Immature natural killer cell (primary cell): Measurements from ENCODE around the gene C1QTNF6. TPM values are rescaled to one million over a fixed set of nuclear protein-coding genes. Genes with fewer than 3 reads are reported as not detected.
A peak's percentile ranks its signal among the peaks of the same experiment; 100 is the strongest.

Experiments used
- DNase-seq, 3 donors: peaks; one replicate each; pipeline ENCODE4 v3.0.0; 2022; ENCODE audit warnings: mixed read lengths in 1 of 3
- H3K27ac Mint-ChIP-seq, 6 donors: one replicate each; pipeline ENCODE4 v1.8.0; 2020; ENCODE audit warnings: mixed read lengths in 6 of 6, mild to moderate bottlenecking in 5 of 6, inconsistent platforms in 4 of 6, moderate library complexity in 3 of 6
- H3K27me3 Mint-ChIP-seq, 3 donors: one replicate each; pipeline ENCODE4 v1.8.0; 2020 to 2021; ENCODE audit warnings: low read depth in 3 of 3, mild to moderate bottlenecking in 3 of 3, mixed read lengths in 3 of 3, moderate library complexity in 3 of 3, inconsistent platforms in 1 of 3
- H3K36me3 Mint-ChIP-seq, 3 donors: one replicate each; pipeline ENCODE4 v1.8.0; 2020; ENCODE audit warnings: mixed read lengths in 3 of 3, inconsistent platforms in 2 of 3, mild to moderate bottlenecking in 2 of 3
- H3K4me1 Mint-ChIP-seq, 2 donors: one replicate each; pipeline ENCODE4 v1.8.0; 2020; ENCODE audit warnings: inconsistent platforms in 2 of 2, mild to moderate bottlenecking in 2 of 2, mixed read lengths in 2 of 2, moderate library complexity in 1 of 2
- H3K4me3 Mint-ChIP-seq, 5 donors: one replicate each; pipeline ENCODE4 v1.8.0; 2020; ENCODE audit warnings: mild to moderate bottlenecking in 5 of 5, mixed read lengths in 5 of 5, inconsistent platforms in 3 of 5, moderate library complexity in 3 of 5
- H3K9me3 Mint-ChIP-seq, 6 donors: one replicate each; pipeline ENCODE4 v1.8.0; 2020; ENCODE audit warnings: mild to moderate bottlenecking in 6 of 6, mixed read lengths in 6 of 6, inconsistent platforms in 4 of 6, moderate library complexity in 3 of 6
- polyA plus RNA-seq, 3 donors: library from polyadenylated mRNA; unstranded; fragments of 300-500 nt; fragmentation: Illumina TruSeq; gene quantifications; one replicate each; pipeline ENCODE4 v1.2.3, GENCODE V29; 2021

C1QTNF6 gene
- polyA plus RNA-seq, 3 donors from 2014 or later: 1.5 to 1.8 TPM; not detected in 1

GRCh38 chr22:37218771-37219411 lies 30.8 kb upstream of the C1QTNF6 start:
- H3K4me1 Mint-ChIP-seq: peaks cover 62 to 73% of the 10 kb centered on the region in 2 donors
- peaks cover 0 to 2% (median 0%) of the 10 kb centered on the region in 6 donors for H3K9me3 Mint-ChIP-seq
- DNase-seq: peak; percentile 49 to 71 (median 64)
- peak overlapping the region in 4 of 5 donors; percentile 25 to 58 (median 26) for H3K4me3 Mint-ChIP-seq
- H3K36me3 Mint-ChIP-seq: peaks cover 9 to 10% (median 10%) of the 10 kb centered on the region in 3 donors
- H3K27ac Mint-ChIP-seq: peak overlapping the region; percentile 19 to 86 (median 76)
- H3K27me3 Mint-ChIP-seq: peaks cover 0 to 8% (median 6%) of the 10 kb centered on the region in 3 donors

DNA sequence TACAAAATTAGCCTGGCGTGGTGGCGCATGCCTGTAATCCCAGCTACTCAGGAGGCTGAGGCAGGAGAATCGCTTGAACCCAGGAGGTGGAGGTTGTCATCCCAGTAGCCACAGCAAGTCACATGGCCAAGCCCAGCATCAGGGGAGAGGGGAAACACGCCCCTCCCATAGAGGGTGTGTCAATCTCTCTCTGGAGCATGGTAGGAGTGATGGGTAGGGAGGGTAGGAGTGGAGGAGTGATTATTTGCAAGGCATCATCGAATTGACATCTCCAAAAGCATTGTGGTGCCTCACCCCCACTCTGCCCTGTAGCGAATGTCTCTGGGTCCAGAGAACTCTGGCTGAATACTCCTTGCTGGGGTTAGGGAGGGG lies 30.3 kb upstream of the C1QTNF6 start:
- DNase-seq: no peak
- H3K36me3 Mint-ChIP-seq: peaks cover 4 to 5% (median 5%) of the 10 kb centered on the region in 3 donors
- peaks cover 57 to 68% of the 10 kb centered on the region in 2 donors for H3K4me1 Mint-ChIP-seq
- H3K27me3 Mint-ChIP-seq: peaks cover 0 to 7% (median 6%) of the 10 kb centered on the region in 3 donors
- H3K4me3 Mint-ChIP-seq: no peak overlapping the region
- peak overlapping the region in 1 of 6 donors; percentile 50 for H3K27ac Mint-ChIP-seq
- H3K9me3 Mint-ChIP-seq: peaks cover 0 to 2% (median 0%) of the 10 kb centered on the region in 6 donors

DNA sequence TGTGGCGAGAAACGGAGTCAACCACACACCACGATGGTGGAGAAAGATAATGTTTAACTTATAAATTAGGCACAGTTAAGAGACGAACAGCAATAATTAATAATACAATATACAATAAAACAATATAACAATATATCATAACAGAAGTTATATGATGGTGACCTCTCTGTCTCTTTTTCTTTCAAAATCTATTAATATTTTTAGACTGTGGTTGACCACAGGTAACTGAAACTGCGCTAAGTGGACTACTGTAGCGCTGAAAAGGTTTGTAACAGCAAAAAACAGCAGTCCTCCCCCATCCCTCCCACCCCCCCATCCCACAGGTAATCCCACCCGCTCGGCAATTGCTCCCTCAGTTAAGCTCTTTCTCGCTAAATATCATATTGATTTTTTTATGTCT lies 27.8 kb upstream of the C1QTNF6 start:
- DNase-seq: no peak
- Mint-ChIP-seq H3K9me3 (no peaks in the 10 kb centered on the region), H3K4me1 (peaks cover 32 to 43% of the 10 kb centered on the region in 2 donors), H3K36me3 (no peaks in the 10 kb centered on the region), H3K4me3 (no peak overlapping the region), H3K27me3 (no peaks in the 10 kb centered on the region), H3K27ac (no peak overlapping the region)

- H3K4me1 Mint-ChIP-seq: peaks cover 23 to 31% of the 10 kb centered on the region in 2 donors
- no peaks in the 10 kb centered on the region for H3K9me3 Mint-ChIP-seq
- H3K4me3 Mint-ChIP-seq: no peak overlapping the region
- no peaks in the 10 kb centered on the region for H3K27me3 Mint-ChIP-seq
- no peak for DNase-seq
- no peaks in the 10 kb centered on the region for H3K36me3 Mint-ChIP-seq
- peak overlapping the region in 1 of 6 donors; percentile 17 for H3K27ac Mint-ChIP-seq
Measured at GRCh38 chr22:37214731-37215030, 26.6 kb upstream of the C1QTNF6 start.

DNA sequence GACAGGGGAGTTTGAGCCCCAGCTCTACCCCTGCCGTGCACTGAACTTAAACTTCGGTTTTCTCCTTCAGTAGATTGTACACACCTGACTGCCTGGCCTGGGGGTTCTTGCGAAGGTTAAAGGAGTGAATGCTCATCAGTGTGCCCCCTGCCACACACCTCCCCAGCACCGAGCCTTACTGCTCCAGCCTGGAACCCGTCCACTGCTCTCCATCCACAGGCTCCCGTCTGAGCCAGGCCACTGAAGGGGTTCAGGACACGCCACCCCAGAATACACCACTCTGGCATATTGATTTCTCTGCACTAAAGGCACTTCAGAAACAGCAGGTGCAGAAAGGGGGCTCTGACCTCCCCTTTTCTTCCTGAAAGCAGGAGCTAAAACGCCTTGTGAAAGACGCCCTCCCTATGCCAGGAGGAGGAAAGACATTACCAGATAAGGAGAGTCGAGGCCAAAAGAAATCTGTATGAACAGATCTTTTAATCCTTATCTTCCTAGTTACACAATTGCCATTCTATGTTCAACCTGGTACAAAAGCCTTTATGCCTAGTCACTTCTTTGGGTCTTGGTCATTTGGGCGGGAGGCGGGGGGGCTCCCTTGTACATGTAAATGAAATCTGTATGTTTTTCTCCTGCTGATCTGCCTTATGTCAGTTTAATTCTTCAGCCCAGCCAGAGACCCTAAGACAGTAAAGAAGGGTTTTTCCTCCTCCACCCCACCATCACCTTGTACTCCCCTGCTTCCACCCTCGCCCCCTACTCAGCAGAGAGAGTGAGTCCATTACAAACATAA lies 26.1 kb upstream of the C1QTNF6 start:
- Mint-ChIP-seq H3K4me3 (no peak overlapping the region), H3K9me3 (no peaks in the 10 kb centered on the region), H3K27ac (peak overlapping the region in 1 of 6 donors; percentile 17), H3K36me3 (no peaks in the 10 kb centered on the region), H3K4me1 (peaks cover 17 to 25% of the 10 kb centered on the region in 2 donors), H3K27me3 (no peaks in the 10 kb centered on the region)
- DNase-seq: no peak

DNA sequence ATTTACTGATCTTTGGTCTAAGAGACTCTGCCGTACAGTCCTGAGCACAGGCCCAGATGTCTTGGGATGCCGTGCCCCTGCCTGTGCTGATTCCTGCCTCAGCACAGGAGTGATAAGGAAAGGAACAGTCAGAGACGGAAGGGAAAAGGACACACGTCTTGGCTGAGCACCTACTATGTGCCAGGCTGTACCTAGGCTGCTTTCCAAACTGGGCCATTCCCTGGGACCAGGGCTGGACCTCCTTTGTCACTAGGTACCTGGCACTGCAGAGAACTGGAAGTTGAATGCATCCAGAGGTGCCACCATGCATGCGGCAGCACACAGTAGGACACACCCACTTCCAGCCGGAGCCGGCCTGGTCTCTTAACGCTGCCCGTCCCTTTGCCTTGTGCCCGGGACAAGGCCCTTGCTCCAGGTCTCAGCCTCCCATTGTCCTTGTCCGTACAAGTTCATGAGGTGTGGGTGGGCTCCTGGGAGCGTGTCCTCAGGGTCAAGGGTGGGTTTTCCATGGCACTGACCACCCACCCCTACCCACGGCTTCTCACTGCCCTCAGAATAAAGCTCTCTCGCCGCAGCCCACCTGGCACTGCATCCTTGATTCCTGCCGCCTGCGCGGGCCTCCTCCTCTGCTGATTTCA lies 25.3 kb upstream of the C1QTNF6 start:
- Mint-ChIP-seq H3K27ac (no peak overlapping the region), H3K36me3 (no peaks in the 10 kb centered on the region), H3K27me3 (no peaks in the 10 kb centered on the region), H3K4me3 (no peak overlapping the region), H3K9me3 (no peaks in the 10 kb centered on the region), H3K4me1 (peaks cover 10 to 17% of the 10 kb centered on the region in 2 donors)
- DNase-seq: no peak

DNA sequence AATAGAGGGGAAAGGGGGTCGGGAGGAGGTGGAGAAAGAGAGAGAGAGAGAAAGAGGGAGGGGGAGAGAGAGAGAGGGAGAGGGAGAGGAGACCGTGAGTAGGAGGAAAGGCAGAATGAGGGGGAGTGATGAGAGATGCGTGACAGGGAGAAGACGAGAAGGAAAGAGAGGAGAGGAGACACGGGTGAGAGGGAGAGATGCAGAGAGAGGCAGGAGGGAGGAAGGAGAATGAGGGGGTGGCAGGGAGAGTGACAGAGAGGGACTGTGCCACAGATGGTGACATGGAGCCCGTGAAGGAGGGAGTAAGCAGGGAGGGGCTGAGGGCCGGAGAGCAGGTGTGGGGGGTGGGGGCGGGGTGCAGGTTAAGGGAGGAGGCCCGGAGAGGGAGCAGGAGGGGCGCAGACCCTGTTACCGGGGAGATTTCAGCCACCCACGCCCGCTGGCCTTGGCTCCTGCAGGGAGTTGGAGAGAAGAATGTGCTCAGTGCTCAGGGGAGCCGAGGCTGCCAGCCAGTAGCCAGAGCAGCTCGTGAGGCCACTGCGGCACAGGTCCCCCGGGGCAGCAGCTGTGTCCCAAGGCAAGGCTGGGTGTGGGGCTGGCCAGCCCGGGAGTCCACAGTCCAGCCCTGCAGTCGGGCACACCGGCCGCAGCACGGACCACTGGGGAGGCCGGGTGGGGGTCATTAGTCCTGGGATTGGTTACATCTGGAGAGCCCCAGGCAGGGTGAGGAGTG lies 24.3 kb upstream of the C1QTNF6 start, which contains the start of gene SSTR3:
Gene SSTR3, minus strand, starts transcription at position 304 of the 733 bp plus-strand sequence. CDS start 4,674 bp downstream, outside the sequence.
- Mint-ChIP-seq H3K36me3 (no peaks in the 10 kb centered on the region), H3K4me1 (peaks cover 6 to 10% of the 10 kb centered on the region in 2 donors), H3K27me3 (no peaks in the 10 kb centered on the region), H3K9me3 (no peaks in the 10 kb centered on the region), H3K27ac (no peak within 1 kb of the TSS), H3K4me3 (no peak within 1 kb of the TSS)
- DNase-seq: no peak

DNA sequence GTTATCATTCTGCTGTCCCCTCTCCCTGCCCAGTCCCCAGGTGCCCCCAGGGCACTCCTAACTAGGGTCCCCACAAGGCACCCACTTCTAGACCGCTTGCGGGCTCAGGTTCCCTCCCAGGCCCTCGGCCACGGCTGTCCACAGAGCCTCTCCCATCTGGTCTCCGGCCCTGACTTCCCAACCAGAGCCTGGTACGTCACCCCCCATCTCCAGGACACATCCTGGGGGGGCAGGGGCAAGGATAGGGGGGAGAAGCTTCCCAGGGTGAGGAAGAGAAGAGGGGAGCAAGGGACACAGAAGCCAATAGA lies 23.8 kb upstream of the C1QTNF6 start:
- H3K4me3 Mint-ChIP-seq: no peak overlapping the region
- H3K27me3 Mint-ChIP-seq: no peaks in the 10 kb centered on the region
- no peaks in the 10 kb centered on the region for H3K9me3 Mint-ChIP-seq
- H3K36me3 Mint-ChIP-seq: no peaks in the 10 kb centered on the region
- H3K4me1 Mint-ChIP-seq: peaks cover 6 to 10% of the 10 kb centered on the region in 2 donors
- no peak overlapping the region for H3K27ac Mint-ChIP-seq
- no peak for DNase-seq

DNA sequence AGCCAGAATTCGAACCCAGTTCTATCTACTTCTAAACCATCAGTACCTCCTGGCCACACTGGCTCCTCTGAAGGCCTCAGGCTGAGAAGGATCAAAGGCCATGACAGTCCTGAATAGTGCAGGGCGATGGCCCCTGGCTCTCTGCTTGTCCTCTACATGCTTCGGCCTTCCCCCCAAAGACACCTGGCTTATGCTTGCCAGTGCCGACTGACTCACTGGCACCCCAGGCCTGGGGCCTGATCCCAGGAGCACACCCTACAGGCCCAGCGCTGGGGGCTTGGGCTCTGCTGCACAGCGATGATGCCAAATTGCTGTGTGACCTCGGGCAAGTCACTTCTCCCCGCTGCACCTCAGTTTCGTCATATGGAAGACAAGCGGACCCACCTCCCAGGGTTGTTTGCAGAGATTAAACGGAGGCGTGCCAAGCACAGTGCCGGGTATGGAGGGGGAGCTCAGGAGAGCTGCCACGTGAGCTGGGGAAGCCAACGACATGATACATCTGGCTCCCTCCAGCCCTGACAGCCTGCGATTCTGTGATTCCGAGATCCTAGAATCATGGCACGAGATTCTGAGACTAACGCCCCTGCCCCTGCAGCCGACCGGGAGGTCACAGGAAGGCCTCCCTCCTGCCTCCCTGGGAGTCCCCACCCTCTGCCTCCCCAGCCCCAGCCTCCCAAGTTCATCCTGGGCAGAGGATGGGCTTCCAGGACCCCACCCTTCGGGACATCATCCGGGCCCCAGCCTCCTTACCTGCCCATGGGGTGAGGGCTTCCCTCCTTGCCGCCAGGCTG lies 23.2 kb upstream of the C1QTNF6 start:
- Mint-ChIP-seq H3K36me3 (no peaks in the 10 kb centered on the region), H3K27ac (no peak overlapping the region), H3K4me3 (no peak overlapping the region), H3K27me3 (no peaks in the 10 kb centered on the region), H3K9me3 (no peaks in the 10 kb centered on the region), H3K4me1 (peaks cover 6 to 9% of the 10 kb centered on the region in 2 donors)
- DNase-seq: no peak

DNA sequence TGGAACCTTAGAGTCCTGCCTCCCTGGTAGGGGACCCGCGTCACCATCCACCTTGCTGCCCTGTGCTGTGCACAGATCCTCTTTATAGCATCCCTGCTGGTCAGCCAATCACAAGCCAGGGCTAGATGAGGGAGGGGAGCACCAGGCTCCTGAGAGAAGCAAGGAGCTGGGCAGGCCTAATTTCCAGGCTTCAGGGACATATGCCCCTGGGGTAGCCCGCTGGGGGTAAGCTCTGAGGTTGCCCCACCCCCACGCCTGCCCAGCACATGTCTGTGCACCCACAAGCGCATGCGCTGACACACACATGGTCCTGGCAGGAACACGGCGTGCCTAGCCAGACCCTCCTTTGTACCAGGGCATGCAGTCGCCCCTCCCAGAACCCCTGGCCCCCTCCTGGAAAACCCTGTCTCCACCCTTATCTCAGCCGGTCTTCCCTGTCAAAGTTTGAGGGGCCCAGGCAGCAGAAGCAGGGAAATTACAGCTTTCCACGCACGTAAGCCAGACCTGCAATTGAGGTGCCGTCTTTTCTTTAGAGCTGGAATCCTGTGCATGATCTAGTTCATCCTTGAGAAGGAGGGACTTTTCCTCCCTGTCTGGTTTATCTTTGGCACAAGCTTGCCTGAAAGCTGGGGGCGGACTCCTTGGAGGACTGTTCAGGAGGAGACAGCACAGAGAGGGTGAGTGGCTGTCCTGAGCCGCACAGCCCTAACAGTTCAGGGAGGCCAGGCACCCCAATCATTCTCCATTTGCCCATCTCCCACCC lies 22.2 kb upstream of the C1QTNF6 start:
- Mint-ChIP-seq H3K4me1 (no peaks in the 10 kb centered on the region), H3K27ac (no peak overlapping the region), H3K27me3 (no peaks in the 10 kb centered on the region), H3K36me3 (no peaks in the 10 kb centered on the region), H3K9me3 (no peaks in the 10 kb centered on the region), H3K4me3 (no peak overlapping the region)
- DNase-seq: no peak

- DNase-seq: no peak
- Mint-ChIP-seq H3K27me3 (peaks cover 0 to 2% (median 0%) of the 10 kb centered on the region in 3 donors), H3K9me3 (no peaks in the 10 kb centered on the region), H3K27ac (no peak overlapping the region), H3K36me3 (no peaks in the 10 kb centered on the region), H3K4me3 (no peak overlapping the region), H3K4me1 (no peaks in the 10 kb centered on the region)
Measured at GRCh38 chr22:37209140-37209845, 21.2 kb upstream of the C1QTNF6 start.

DNA sequence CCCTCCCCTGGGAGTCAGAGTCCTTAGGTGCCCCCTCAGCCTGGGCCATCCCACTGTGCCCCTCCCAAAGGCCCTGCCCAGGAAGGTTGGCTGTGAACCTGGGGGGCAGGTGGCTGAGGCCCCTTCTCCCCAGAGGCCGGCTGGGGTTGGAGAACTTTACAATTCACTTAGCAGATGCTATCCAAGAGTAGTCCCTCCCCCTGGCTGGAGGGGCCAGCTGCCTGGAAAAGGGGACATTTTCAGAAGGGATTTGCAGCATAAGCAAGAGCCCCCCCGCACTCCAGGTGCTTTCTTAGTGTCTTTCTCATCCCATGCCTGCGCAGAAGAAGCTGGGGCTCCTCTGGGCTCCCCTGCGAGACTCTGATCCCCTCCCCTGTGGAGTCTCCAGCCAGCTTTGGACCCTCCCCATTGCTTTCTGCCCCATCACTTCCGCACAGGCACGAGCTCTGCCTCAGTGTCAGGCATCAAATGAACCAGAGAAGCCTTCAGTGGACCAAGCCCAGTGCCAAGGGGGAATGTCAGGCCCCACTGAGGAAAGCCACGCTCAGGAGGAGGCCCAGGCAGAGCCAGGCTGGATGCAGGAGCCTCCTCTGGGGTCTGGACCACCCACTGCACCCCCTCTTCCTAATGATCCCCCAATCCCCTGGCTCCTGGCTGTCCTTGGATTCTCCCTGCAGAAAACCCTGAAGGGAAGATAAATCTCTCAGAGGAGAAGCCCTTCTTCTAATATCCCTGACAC lies 20.5 kb upstream of the C1QTNF6 start:
- Mint-ChIP-seq H3K36me3 (no peaks in the 10 kb centered on the region), H3K27ac (peak overlapping the region in 1 of 6 donors; percentile 24), H3K4me3 (no peak overlapping the region), H3K9me3 (no peaks in the 10 kb centered on the region), H3K27me3 (peaks cover 0 to 2% (median 0%) of the 10 kb centered on the region in 3 donors), H3K4me1 (no peaks in the 10 kb centered on the region)
- no peak for DNase-seq
